HG03135 (cell line): ENCODE measurements around the gene ARMH1.
A peak's percentile ranks its signal among the peaks of the same experiment; 100 is the strongest.
"Not testable (repeated sequence)": the region's sequence is repeated elsewhere in the genome, so short reads cannot be mapped to it uniquely, and the experiment has no call there.

Experiments
- ATAC-seq: cut with Tn5 transposase; IDR thresholded peaks from one replicate; pipeline ENCODE4 v1.9.1; 2021; ENCODE audit warnings: mild to moderate bottlenecking, moderate library complexity; ENCODE audit not compliant: unreplicated experiment

The ARMH1 gene

DNA sequence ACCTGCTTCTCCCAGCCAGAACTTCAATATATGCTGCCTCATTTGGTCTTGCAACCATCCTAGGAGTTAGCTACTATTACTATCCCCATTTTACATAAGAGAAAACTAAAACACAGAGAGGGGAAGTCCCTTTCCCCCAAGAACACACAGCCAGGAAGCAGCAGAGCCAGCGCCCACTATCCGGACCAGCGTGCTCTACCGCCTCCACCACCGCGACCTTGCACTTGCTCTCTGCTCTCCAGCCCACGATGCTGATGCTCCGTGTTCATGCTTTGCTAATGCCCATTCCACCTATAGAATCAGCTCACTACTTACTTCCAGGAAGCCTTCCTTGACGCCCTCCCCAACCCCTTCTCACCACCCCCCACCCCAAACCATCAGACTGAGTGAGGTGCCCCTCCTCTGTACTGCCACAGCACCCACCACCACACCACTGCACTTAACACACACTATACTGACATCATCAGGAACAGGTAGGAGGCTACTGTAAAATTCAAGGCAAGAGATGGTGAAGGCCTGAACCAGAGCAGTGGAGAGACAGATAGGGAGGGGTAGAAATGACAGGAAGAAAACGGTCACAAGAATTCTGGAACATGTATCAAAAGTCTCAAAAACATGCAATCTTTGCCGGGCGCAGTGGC, 9.7 kb upstream of the ARMH1 start:
- ATAC-seq = no peak

DNA sequence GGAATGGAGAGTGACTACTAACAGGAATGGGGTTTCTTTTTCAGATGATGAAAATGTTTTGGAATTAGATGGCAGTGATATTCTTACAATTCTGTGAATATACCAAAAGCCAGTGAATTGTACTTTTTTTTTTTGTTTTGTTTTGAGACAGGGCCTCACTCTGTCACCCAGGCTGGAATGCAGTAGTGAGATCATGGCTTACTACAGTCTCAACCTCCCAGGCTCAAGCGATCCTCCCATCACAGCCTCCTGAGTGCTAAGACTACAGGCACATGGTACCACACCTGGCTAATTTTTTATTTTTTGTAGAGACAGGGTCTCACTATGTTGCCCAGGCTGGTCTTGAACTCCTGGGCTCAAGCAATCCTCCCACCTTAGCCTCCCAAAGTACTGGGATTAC, 7.8 kb upstream of the ARMH1 start:
- ATAC-seq = not testable (repeated sequence)

- ATAC-seq = no peak
Observed at GRCh38 chr1:44670751-44671640, 3.5 kb upstream of the ARMH1 start.

DNA sequence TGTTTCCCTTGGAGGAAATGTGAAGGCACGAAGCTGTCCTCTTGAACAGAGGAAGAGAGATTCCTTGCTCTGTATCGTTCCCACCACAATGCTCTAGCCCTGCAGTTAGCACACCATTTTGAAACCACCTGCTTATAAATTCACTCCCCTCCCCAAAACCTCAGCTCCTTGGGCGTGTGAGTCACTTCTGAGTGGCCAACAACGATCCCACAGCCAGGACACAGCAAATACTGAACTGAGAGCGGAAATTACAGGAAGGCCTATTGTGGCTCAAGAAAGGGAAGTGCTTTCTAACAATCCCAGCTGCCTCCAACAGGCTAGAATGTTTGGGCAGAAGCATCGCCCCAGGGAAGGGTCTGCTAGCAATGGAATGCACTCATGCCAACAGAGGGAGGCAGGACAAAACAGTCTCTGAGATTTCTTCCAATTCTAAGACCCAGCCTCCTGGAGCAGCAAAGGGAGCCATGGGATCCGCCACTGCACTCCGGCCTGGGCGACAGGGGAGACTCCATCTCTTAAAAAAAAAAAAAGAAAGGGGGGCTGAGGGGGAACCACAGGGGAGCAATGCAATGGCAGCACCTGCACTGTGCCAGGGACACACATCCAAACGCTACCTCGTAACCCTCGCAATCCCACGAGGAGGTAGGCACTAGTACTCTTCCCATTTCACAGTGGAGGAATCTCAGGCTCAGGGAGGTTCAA, 2.1 kb upstream of the ARMH1 start:
- ATAC-seq = no peak

DNA sequence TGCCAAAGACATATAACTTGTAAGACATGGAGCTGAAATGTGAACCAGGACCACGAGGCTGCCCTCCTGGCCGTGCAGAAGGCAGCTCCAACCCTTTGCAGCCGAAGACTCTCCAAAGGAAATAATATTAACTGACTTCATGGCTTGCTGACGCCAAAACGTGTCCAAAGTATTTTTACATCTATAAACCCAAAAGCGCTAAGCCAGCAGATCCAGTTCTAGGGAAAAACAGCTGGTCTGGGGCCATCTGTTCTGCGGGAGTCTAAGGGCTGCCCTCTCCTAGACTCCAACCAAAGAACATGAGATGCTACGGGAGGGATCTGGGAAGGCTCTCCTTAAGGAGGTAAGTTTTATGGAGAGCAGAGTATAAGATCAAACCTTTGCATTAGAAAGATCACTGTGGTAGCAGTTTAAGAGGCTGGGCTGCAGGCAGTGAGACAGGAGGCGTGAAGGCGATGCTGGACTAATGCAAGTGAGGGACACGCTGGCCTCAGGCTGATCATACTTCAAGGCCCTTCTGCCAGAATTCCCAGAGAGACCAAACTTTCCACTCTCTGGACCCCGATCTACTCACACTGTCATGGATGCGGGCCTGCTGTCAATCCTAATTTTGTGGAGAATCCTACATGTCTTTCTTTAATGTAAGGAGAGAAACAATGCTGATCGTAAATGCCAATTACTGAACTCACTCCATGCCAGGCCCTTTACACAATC, 1.4 kb upstream of the ARMH1 start:
- no peak for ATAC-seq

DNA sequence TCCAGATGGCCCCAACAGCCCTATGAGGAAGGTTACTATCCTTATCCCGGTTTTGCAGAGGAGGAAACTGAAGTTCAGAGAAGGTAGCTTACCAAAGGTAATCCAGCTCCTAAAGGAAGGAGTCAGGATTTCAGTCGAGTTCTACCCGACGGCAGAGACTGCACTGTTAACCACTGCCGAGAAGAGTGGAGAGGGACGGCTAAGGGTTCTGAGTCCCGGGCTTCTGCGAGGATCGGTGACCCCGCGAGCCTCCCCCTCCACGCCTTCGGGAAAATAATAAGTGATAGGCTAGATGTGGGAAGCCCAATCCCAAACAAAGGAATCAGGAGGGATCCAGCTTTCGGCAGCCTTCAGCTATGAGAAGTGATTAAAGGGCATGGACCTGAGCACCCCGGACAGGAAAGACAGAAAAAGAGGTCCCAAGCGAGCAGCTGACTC, 820 bp upstream of the ARMH1 start:
- ATAC-seq = peak; percentile 5

GRCh38 chr1:44675186-44675585, 672 bp downstream of the ARMH1 start:
- no peak for ATAC-seq

GRCh38 chr1:44676484-44677200, 2.1 kb downstream of the ARMH1 start:
- no peak for ATAC-seq

- no peak for ATAC-seq
Observed at GRCh38 chr1:44677201-44677766, 2.8 kb downstream of the ARMH1 start.

DNA sequence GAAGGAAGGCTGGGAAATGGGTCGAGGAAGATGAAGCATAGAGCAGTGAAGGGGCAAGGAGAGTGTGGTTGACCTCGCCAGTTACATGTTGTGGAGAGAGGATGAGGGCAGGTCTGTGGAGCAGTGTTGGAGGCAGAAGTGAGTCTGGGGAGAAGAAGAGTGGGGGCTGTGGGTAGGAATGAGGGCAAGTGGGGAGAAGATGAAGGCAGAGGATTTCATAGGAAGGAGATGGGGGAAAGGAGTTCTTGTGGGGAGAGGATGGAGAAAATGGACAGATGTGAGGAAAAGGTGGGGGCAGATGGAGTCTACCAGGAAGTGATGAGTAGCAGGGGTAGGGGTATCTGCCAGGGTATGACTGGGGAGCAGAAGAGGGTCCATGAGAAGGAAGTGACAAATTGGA, 3.6 kb downstream of the ARMH1 start:
- ATAC-seq = no peak

DNA sequence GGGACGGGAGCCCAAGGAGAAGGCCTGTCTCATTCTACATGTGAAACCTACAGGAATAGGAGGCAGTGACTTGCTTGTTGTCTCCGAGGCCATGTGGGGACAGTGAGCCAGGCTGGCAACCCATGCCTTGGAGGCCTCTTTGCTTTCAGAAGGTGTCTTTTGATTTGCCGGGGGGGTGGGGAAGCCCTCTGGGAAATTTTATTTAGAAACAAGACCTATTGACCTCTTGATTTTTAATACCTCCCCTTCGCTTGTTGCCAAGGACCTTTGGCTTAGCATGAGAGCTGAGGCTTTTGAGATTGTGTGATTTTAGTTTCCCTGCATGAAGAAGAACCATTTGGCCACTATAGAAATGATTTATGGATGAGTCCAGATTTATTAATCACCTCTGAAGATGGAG, 4.1 kb downstream of the ARMH1 start:
- no peak for ATAC-seq

GRCh38 chr1:44679468-44679867, 5.0 kb downstream of the ARMH1 start:
- no peak for ATAC-seq

DNA sequence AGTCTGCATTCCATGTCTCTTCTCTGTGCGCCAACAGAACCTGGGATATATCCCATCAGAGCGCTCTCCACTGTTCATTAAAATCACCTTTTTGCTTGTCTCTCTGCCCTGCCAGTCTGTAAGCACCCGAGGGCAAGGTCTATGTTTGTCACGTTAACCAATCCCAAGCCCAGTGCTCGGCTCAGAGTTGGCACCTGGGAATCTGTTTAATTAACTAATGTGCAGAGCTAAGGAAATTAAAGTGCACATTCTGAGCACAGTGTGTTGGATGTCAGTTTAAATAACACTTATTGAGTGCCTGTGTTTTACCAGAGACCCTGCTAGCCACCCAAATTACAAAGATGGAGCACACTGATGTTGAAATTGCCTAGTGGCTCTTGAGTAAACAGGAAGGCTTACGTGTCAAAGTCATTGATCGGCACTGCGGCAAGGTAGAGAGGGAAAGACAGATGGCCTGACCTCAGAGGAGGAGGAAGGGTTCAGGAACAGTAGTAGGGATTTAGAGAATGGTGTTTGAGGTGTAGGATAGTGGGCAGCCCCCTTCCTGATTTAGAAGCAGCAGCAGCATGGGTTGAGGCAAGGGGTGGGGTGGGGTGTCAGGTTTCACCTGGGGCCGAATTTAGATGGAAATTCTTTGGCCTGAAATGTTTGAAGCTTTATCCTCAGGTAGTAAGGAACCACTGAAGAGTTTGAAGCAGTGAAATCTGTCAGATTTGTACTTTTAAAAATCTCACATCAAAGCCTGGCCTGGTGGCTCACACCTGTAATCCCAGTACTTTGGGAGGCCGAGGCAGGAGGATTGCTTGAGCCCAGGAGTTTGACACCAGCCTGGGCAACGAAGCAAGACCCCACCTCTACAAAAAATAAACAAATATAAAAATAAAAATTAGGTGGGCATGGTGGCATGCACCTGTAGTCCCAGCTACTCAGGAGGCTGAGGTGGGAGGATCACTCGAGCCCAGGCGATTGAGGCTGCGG, 7.7 kb downstream of the ARMH1 start:
- ATAC-seq = no peak

GRCh38 chr1:44682883-44683265, 8.4 kb downstream of the ARMH1 start:
- no peak for ATAC-seq

DNA sequence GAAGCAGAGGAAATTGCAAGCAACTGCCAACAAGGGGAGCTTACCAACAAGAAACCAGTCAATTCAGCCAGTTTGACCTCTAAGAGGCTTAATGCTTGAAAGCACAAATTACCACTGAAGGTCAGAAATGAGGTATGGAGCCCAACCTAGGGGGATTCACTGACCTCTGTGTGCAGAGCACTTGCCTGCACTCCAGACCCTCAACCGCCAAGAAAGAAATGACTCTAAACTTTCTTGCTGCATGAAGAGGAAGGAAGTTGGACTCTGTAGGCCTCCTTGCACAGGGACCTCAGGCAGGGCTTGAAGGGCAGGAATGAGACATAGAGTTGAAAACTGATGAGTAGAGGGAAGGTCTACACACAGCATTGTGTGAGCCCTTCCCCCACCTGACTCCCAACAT, 10.0 kb downstream of the ARMH1 start:
- peak; percentile 77 for ATAC-seq

- ATAC-seq = no peak
Observed at GRCh38 chr1:44685218-44685617, 10.7 kb downstream of the ARMH1 start.

- ATAC-seq = no peak
Observed at GRCh38 chr1:44685881-44686280, 11.4 kb downstream of the ARMH1 start.

- ATAC-seq = no peak
Observed at GRCh38 chr1:44688760-44689446, 14.4 kb downstream of the ARMH1 start.

DNA sequence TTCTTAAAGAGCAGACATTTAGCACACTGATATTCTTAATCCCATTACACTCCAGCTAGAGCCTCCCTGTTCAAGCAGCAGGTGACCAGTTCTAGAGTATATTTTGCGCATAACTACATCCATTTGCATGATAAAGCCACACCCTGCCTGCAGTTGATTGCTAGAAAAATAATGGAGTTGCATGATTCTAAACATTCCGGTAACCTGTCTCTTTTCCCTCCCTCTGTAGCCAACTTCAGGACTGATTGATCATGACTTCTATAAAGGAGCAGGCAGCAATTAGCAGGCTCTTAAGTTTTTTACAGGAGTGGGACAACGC, 14.9 kb downstream of the ARMH1 start:
- ATAC-seq = no peak
